K562 (cell line): Measurements from ENCODE around the gene RPL15. TPM values are rescaled to one million over a fixed set of nuclear protein-coding genes. Genes with fewer than 3 reads are reported as not detected.

Experiments used
- ARID2 ChIP-seq: fragments of 450-650 bp; IDR thresholded peaks from 2 replicates; pipeline ENCODE4 v1.6.1; 2017; ENCODE audit warnings: antibody characterized with exemption, mild to moderate bottlenecking
- NR3C1 ChIP-seq: sonication (generic); formaldehyde crosslinking; IDR thresholded peaks from 2 replicates; pipeline ENCODE4 v1.8.1; 2022; ENCODE audit warnings: missing genetic modification reagents
- NRF1 ChIP-seq, 2 experiments: fragments of 450-650 bp; IDR thresholded peaks in 1 of 2; conservative IDR thresholded peaks in 1 of 2; 2 replicates each; pipeline ENCODE4 v1.6.1; 2014; ENCODE audit warnings: mild to moderate bottlenecking in 2 of 2
- PHF8 ChIP-seq: fragments of 200-600 bp; sonication (generic); IDR thresholded peaks from 2 replicates; pipeline ENCODE4 v1.6.1; 2012; ENCODE audit warnings: mixed run types, mild to moderate bottlenecking, inconsistent platforms, low read length, moderate library complexity, borderline replicate concordance
- ZNF551 ChIP-seq: fragments of 250-450 bp; sonication (Bioruptor Pico); IDR thresholded peaks from 2 replicates; pipeline ENCODE4 v1.5.0; 2021; ENCODE audit warnings: mild to moderate bottlenecking, moderate library complexity
- polyA plus RNA-seq, 8 experiments: library from polyadenylated mRNA; depleted of rRNA in 4 of 8; stranded (reverse) in 5 of 8; unstranded in 3 of 8; fragments of >200 nt; fragmentation: Nextera tagmentation in 2 of 8; fragmentation: Illumina TruSeq in 1 of 8; extraction: Ambion mirVana in 2 of 8; extraction: Trizol in 1 of 8; gene quantifications; 2 replicates each; pipeline versions ENCODE4 v1.2.1 to v1.2.3, GENCODE V29; 2011 to 2014; ENCODE audit warnings: inconsistent platforms in 1 of 8, missing spikeins in 1 of 8
- total RNA-seq, 7 experiments: library from RNA; depleted of rRNA in 6 of 7; stranded (reverse); fragments of >200 nt in 6 of 7; fragmentation: Illumina TruSeq in 2 of 7; extraction: Trizol in 2 of 7; gene quantifications; 2 replicates each; pipeline versions ENCODE4 v1.2.1 to v1.2.3, GENCODE V29; 2011 to 2021; ENCODE audit warnings: low replicate concordance in 1 of 7
- TF ChIP-seq, protein P1 (sequence below), 2 experiments: fragments of 150-350 bp in 1 of 2; IDR thresholded peaks; 2 replicates each; pipeline ENCODE4 v1.6.1; 2012 to 2016; ENCODE audit warnings: low read depth in 2 of 2, low read length in 2 of 2, mild to moderate bottlenecking in 1 of 2, moderate library complexity in 1 of 2
- TF ChIP-seq, protein P2 (sequence below): fragments of 450-650 bp; IDR thresholded peaks from 2 replicates; pipeline ENCODE4 v1.6.1; 2016; ENCODE audit warnings: mild to moderate bottlenecking, moderate library complexity
- TF ChIP-seq, protein P3 (sequence below): sonication (generic); formaldehyde crosslinking; IDR thresholded peaks from 2 replicates; pipeline ENCODE4 v1.8.1; 2023; ENCODE audit warnings: mild to moderate bottlenecking, missing genetic modification reagents

RPL15 gene
- total and polyA plus RNA-seq, 9 of the 15 experiments (the other 6 are each of a cell fraction or from before 2014, with no cell fraction given) = 2,393 to 8,850 (median 3,928) TPM

DNA sequence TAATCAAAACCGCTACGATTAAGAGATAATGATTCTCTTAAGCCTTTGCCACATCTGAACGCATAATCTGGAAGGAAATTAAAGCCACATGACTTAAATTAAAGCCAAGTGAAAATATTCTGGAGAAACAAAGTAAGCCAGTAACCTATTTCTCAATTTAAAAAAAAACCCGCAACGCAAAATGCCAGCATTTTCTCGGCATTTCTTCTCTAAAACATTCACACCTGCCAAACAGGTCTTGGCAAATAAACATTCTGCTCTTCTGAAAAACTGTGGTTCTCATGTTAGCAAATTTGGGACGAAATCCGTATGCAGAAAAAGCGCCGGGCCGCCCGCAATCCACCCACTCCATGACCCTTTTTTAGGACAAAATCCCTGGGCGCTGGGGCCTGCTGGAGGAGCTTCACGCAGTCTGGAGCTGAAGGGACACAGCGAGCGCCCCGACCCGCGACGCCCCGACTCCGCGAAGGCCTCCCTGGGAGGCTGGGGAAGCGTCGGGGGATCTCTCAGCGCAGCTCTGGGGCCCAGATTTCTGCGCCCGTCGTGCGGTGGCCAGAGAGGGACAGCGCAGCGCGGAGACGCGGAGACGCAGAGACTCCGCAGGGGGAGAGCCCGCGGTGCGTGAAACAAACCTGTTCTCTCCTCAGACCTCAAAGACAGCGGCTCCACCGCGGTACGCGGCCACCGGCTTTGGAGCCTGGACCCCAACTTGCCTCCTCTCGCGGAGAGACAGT lies 613 bp upstream of the RPL15 start (continued):
- TF ChIP-seq NR3C1 (peak; percentile 22; the same call in 1 of the 2 replicates), NRF1 (conservative IDR thresholded peaks at IDR 0.05 in 1 of 2, IDR thresholded peaks at IDR 0.05 in 1 of 2) (peak in 1 of 2 experiments; percentile 78; a peak in 2 of 4 replicates), ARID2 (0 out of 2 replicates have a peak, but pooled peaks have one; percentile 62), PHF8 (peak; percentile 76; the same call in 1 of the 2 replicates), ZNF551 (CRISPR knock-in tag) (no peak)
- TF ChIP-seq, protein P1, sequence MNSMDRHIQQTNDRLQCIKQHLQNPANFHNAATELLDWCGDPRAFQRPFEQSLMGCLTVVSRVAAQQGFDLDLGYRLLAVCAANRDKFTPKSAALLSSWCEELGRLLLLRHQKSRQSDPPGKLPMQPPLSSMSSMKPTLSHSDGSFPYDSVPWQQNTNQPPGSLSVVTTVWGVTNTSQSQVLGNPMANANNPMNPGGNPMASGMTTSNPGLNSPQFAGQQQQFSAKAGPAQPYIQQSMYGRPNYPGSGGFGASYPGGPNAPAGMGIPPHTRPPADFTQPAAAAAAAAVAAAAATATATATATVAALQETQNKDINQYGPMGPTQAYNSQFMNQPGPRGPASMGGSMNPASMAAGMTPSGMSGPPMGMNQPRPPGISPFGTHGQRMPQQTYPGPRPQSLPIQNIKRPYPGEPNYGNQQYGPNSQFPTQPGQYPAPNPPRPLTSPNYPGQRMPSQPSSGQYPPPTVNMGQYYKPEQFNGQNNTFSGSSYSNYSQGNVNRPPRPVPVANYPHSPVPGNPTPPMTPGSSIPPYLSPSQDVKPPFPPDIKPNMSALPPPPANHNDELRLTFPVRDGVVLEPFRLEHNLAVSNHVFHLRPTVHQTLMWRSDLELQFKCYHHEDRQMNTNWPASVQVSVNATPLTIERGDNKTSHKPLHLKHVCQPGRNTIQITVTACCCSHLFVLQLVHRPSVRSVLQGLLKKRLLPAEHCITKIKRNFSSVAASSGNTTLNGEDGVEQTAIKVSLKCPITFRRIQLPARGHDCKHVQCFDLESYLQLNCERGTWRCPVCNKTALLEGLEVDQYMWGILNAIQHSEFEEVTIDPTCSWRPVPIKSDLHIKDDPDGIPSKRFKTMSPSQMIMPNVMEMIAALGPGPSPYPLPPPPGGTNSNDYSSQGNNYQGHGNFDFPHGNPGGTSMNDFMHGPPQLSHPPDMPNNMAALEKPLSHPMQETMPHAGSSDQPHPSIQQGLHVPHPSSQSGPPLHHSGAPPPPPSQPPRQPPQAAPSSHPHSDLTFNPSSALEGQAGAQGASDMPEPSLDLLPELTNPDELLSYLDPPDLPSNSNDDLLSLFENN (IDR thresholded peaks at IDR 0.05; ENCODE audit: low read depth in 2 of 2, low read length in 2 of 2) = no peak
- TF ChIP-seq, protein P2, sequence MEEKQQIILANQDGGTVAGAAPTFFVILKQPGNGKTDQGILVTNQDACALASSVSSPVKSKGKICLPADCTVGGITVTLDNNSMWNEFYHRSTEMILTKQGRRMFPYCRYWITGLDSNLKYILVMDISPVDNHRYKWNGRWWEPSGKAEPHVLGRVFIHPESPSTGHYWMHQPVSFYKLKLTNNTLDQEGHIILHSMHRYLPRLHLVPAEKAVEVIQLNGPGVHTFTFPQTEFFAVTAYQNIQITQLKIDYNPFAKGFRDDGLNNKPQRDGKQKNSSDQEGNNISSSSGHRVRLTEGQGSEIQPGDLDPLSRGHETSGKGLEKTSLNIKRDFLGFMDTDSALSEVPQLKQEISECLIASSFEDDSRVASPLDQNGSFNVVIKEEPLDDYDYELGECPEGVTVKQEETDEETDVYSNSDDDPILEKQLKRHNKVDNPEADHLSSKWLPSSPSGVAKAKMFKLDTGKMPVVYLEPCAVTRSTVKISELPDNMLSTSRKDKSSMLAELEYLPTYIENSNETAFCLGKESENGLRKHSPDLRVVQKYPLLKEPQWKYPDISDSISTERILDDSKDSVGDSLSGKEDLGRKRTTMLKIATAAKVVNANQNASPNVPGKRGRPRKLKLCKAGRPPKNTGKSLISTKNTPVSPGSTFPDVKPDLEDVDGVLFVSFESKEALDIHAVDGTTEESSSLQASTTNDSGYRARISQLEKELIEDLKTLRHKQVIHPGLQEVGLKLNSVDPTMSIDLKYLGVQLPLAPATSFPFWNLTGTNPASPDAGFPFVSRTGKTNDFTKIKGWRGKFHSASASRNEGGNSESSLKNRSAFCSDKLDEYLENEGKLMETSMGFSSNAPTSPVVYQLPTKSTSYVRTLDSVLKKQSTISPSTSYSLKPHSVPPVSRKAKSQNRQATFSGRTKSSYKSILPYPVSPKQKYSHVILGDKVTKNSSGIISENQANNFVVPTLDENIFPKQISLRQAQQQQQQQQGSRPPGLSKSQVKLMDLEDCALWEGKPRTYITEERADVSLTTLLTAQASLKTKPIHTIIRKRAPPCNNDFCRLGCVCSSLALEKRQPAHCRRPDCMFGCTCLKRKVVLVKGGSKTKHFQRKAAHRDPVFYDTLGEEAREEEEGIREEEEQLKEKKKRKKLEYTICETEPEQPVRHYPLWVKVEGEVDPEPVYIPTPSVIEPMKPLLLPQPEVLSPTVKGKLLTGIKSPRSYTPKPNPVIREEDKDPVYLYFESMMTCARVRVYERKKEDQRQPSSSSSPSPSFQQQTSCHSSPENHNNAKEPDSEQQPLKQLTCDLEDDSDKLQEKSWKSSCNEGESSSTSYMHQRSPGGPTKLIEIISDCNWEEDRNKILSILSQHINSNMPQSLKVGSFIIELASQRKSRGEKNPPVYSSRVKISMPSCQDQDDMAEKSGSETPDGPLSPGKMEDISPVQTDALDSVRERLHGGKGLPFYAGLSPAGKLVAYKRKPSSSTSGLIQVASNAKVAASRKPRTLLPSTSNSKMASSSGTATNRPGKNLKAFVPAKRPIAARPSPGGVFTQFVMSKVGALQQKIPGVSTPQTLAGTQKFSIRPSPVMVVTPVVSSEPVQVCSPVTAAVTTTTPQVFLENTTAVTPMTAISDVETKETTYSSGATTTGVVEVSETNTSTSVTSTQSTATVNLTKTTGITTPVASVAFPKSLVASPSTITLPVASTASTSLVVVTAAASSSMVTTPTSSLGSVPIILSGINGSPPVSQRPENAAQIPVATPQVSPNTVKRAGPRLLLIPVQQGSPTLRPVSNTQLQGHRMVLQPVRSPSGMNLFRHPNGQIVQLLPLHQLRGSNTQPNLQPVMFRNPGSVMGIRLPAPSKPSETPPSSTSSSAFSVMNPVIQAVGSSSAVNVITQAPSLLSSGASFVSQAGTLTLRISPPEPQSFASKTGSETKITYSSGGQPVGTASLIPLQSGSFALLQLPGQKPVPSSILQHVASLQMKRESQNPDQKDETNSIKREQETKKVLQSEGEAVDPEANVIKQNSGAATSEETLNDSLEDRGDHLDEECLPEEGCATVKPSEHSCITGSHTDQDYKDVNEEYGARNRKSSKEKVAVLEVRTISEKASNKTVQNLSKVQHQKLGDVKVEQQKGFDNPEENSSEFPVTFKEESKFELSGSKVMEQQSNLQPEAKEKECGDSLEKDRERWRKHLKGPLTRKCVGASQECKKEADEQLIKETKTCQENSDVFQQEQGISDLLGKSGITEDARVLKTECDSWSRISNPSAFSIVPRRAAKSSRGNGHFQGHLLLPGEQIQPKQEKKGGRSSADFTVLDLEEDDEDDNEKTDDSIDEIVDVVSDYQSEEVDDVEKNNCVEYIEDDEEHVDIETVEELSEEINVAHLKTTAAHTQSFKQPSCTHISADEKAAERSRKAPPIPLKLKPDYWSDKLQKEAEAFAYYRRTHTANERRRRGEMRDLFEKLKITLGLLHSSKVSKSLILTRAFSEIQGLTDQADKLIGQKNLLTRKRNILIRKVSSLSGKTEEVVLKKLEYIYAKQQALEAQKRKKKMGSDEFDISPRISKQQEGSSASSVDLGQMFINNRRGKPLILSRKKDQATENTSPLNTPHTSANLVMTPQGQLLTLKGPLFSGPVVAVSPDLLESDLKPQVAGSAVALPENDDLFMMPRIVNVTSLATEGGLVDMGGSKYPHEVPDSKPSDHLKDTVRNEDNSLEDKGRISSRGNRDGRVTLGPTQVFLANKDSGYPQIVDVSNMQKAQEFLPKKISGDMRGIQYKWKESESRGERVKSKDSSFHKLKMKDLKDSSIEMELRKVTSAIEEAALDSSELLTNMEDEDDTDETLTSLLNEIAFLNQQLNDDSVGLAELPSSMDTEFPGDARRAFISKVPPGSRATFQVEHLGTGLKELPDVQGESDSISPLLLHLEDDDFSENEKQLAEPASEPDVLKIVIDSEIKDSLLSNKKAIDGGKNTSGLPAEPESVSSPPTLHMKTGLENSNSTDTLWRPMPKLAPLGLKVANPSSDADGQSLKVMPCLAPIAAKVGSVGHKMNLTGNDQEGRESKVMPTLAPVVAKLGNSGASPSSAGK = peak; percentile 91; the same call in 1 of the 2 replicates
- TF ChIP-seq, protein P3, sequence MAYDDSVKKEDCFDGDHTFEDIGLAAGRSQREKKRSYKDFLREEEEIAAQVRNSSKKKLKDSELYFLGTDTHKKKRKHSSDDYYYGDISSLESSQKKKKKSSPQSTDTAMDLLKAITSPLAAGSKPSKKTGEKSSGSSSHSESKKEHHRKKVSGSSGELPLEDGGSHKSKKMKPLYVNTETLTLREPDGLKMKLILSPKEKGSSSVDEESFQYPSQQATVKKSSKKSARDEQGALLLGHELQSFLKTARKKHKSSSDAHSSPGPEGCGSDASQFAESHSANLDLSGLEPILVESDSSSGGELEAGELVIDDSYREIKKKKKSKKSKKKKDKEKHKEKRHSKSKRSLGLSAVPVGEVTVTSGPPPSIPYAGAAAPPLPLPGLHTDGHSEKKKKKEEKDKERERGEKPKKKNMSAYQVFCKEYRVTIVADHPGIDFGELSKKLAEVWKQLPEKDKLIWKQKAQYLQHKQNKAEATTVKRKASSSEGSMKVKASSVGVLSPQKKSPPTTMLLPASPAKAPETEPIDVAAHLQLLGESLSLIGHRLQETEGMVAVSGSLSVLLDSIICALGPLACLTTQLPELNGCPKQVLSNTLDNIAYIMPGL = 0 out of 2 replicates have a peak, but pooled peaks have one; percentile 80
